Astrocyte (in vitro differentiated cells and primary cell): Measurements from ENCODE around the gene TLNRD1.

Experiments
- CTCF ChIP-seq: IDR thresholded peaks from 2 replicates; pipeline ENCODE4 v1.5.1; 2011; ENCODE audit warnings: low read depth, mild to moderate bottlenecking, inconsistent platforms, low read length, moderate library complexity; ENCODE audit not compliant: insufficient read depth
- EZH2 ChIP-seq: IDR thresholded peaks from 2 replicates; pipeline ENCODE4 v1.6.1; 2012; ENCODE audit warnings: mild to moderate bottlenecking, low read length, inconsistent platforms; ENCODE audit not compliant: insufficient read depth

GRCh38 chr15:81033508-81033907, 32.8 kb downstream of the TLNRD1 start:
- TF ChIP-seq CTCF: no peak
- TF ChIP-seq EZH2: no peak
